ENCODE results near the gene CDADC1. TPM values are rescaled to one million over a fixed set of nuclear protein-coding genes. Genes with fewer than 3 reads are reported as not detected.

CDADC1 gene
- total RNA-seq, 1 experiment from 2014 or later, result 2.5 TPM

DNA sequence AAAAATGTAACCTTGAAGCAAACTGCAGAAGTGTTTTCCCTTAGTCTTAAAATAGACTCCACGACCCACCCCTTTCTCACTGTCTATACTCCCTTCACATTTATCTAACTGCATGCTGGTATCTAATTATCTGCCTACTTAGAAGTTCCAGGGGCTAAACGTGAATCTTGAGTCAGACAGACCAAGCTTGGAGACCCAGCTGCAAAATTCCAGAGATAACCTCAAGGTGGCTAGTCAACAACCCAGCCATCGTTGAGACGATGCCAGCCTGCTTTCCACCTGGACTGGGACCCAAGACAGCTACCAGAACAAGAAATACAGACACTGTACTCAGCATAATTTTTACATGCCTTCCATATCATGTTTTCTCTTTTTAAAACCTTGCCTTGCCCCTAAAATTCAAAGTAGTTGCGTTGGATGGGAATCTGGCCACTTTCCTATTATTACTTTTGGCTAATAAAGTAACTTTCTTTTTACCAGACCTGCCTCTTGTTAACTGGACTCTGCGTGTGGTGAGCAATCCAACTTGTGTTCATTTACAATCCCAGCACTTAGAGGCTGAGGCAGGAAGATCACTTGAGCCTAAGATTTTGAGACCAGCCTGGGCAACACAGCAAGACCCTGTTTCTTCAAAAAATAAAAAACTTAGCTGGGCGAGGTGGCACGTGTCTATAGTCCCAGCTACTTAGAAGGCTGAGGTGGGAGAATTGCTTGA, 82.3 kb downstream of the CDADC1 start:
- DNase-seq (ENCODE audit: low read depth), result no peak
- in situ Hi-C loops (cut with HindIII; ENCODE audit: low pct_unique_long_range_greater_than_20kb, low sequenced_read_pairs), result no loop called here

GRCh38 chr13:49330546-49330864, 82.8 kb downstream of the CDADC1 start:
- in situ Hi-C loops (cut with HindIII; ENCODE audit: low pct_unique_long_range_greater_than_20kb, low sequenced_read_pairs), result no loop called here
- no peak for DNase-seq (ENCODE audit: low read depth)

DNA sequence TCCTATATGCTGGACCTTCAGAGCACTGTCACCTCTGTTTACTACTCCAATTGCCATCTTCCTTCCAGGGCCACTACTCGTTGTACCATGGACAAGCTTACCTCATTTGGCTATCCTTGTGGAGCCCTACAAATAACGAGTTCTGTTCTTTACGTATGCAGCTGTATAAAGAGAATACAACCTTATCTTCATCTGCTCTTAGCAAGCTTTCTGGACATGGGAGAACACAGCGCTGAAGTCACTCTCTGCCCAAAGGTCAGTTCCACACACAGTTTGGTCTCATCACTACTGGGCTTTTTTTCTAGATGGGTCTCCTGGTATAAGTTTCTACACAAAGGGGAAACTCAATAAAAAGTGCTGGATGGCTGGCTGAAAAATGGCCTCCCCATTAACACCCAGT, 88.9 kb downstream of the CDADC1 start:
- no peak for DNase-seq (ENCODE audit: low read depth)
- in situ Hi-C loops (cut with HindIII; ENCODE audit: low pct_unique_long_range_greater_than_20kb, low sequenced_read_pairs), result no loop called here

DNA sequence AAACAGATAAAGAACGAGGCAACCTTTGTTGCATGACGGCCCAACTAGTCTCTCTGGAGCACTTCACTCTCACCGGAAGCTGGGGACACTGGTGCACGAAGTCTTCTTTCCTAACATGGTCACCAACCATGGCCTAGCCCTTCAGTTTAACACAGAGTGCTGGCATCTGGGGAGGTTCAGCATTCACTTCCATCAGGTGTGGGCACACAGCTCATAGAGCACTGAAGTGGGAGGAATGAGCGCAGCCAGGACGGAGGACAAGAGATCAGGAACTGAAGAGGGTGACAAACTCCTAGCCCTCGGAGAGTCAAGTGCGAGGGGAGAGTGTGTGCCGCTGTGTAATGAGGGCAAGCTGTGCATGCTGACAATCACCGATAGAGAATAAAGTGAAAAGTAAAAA, 92.4 kb downstream of the CDADC1 start:
- DNase-seq (ENCODE audit: low read depth), result no peak
- in situ Hi-C loops (cut with HindIII; ENCODE audit: low pct_unique_long_range_greater_than_20kb, low sequenced_read_pairs), result no loop called here

DNA sequence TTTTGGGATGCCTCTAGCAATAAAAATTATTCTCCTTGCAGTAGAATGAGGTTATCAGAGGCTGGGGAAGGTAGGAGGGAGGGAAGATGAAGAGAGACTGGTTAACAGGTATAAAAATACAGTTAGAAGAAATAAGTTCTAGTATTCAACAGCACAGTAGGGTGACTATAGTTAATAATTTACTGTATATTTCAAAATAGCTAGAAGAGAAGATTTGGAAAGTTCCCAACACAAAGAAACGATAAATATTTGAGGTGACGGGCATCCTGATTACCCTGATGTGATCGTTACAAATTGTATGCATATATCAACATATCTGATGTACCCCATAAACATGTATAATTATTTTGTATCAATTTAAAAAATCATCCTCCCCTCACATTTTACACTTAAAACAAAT, 93.8 kb downstream of the CDADC1 start:
- no peak for DNase-seq (ENCODE audit: low read depth)
- in situ Hi-C loops (cut with HindIII; ENCODE audit: low pct_unique_long_range_greater_than_20kb, low sequenced_read_pairs), result no loop called here

DNA sequence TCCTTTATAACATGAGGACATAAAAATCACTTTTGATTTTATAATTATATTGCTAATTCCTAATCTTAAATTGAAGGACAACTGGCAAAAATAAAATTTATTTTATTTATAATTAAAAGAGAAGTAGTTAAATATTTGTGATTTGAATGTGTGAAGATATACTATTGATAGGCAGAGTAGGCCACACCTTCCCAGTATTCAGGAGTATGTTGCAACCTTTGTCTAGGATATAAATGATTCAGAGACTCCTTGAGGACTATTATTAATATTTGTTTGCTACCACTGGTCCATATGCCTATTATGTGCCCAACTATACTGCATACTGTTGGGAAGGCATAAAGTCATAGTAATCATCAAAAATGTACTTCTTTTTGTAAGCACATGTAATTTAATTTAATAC, 94.2 kb downstream of the CDADC1 start:
- in situ Hi-C loops (cut with HindIII; ENCODE audit: low pct_unique_long_range_greater_than_20kb, low sequenced_read_pairs), result no loop called here
- DNase-seq (ENCODE audit: low read depth), result no peak

DNA sequence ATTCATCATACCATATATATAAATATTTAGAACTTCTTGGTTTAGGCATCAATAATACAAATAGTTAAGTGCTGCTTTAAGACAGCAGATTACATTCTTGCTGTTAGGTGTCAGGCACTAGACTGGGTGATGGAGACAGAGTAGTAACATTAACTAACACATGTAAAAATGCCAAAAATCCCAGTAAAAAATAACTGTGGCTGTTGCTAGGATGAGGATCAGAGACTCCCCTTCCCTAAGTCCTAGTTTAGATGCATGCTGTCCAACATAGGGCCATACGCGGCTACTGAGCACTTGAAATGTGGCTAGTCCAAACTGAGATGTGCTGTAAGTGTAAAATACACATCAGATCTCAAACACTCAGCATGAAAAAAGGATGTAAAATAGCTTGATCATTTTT, 94.7 kb downstream of the CDADC1 start:
- DNase-seq (ENCODE audit: low read depth), result no peak
- in situ Hi-C loops (cut with HindIII; ENCODE audit: low pct_unique_long_range_greater_than_20kb, low sequenced_read_pairs), result no loop called here

Other genes starting within 250 kb of the CDADC1 start
- gene MLNR, start 27.6 kb upstream of the CDADC1 start, total RNA-seq (2014; rRNA removed; shearing (Covaris generic); ENCODE audit: low replicate concordance), result not detected in 2 replicates
- gene CAB39L, start 196.1 kb downstream of the CDADC1 start, total RNA-seq (2014; rRNA removed; shearing (Covaris generic); ENCODE audit: low replicate concordance), result 0.98 and 11.9 TPM in 2 replicates
- gene SETDB2, start 196.3 kb downstream of the CDADC1 start, total RNA-seq (2014; rRNA removed; shearing (Covaris generic); ENCODE audit: low replicate concordance), result 2.1 and 4.1 TPM in 2 replicates
- 6.7 and 8.8 TPM in 2 replicates for gene PHF11, start 248.0 kb downstream of the CDADC1 start, total RNA-seq (2014; rRNA removed; shearing (Covaris generic); ENCODE audit: low replicate concordance)